Thyroid gland (tissue), 4 donors: Measurements from ENCODE around the gene CHRNB1. TPM values are rescaled to one million over a fixed set of nuclear protein-coding genes. Genes with fewer than 3 reads are reported as not detected.

Source experiments
- DNase-seq, 2 donors: peaks; one replicate each; pipeline ENCODE4 v3.0.0-alpha.2; 2019
- H3K27ac ChIP-seq, 3 donors: fragments of 200-600 bp; sonication (generic); 1 replicate in 2 of 3; 2 replicates in 1 of 3; pipeline ENCODE4 v1.5.1; 2016 to 2019; ENCODE audit warnings: mild to moderate bottlenecking in 1 of 3, moderate library complexity in 1 of 3
- H3K27me3 ChIP-seq: fragments of 200-600 bp; sonication (generic); one replicate; pipeline ENCODE4 v1.5.1; 2019
- H3K36me3 ChIP-seq, 2 donors: fragments of 200-600 bp; sonication (generic); one replicate each; pipeline ENCODE4 v1.5.1; 2016 to 2019
- H3K4me1 ChIP-seq, 2 donors: fragments of 200-600 bp; sonication (generic); one replicate each; pipeline ENCODE4 v1.5.1; 2017 to 2019
- H3K4me3 ChIP-seq, 3 donors: fragments of 200-600 bp; sonication (generic); replicated peaks in 1 of 3; 1 replicate in 2 of 3; 2 replicates in 1 of 3; pipeline ENCODE4 v1.5.1; 2016; ENCODE audit warnings: mild to moderate bottlenecking in 1 of 3
- H3K9me3 ChIP-seq: fragments of 200-600 bp; sonication (generic); one replicate; pipeline ENCODE4 v1.5.1; 2017
- CTCF ChIP-seq, 6 experiments: fragments of 200-600 bp in 3 of 6; fragments of 450-650 bp in 3 of 6; sonication (generic) in 3 of 6; IDR thresholded peaks; one replicate each; pipeline ENCODE4 v1.5.1; 2016 to 2019; ENCODE audit warnings: antibody characterized with exemption in 6 of 6, mild to moderate bottlenecking in 2 of 6, inconsistent platforms in 1 of 6, moderate library complexity in 1 of 6
- POLR2A ChIP-seq, 2 donors: fragments of 450-650 bp; IDR thresholded peaks; one replicate each; pipeline ENCODE4 v1.6.1; 2017; ENCODE audit warnings: antibody characterized with exemption in 2 of 2, mild to moderate bottlenecking in 2 of 2, moderate library complexity in 1 of 2
- WGBS, 2 donors: methylation state at CpG; one replicate each; pipeline ENCODE4 v1.1.5; 2017; 5-methylcytosine and 5-hydroxymethylcytosine counted together
- intact Hi-C: fragments of 100-400 bp; cut with DNase I; formaldehyde crosslinking; loops from one replicate; pipeline ENCODE4 v1.15.1; 2023
- total RNA-seq, 4 donors: library from RNA; depleted of rRNA; stranded (reverse); fragments of >200 nt; gene quantifications; one replicate each; pipeline ENCODE4 v1.2.3, GENCODE V29; 2016

The CHRNB1 gene
- total RNA-seq, 4 donors from 2014 or later, result 13.4 to 29.2 (median 19.8) TPM

GRCh38 chr17:7426896-7427489 lies 17.9 kb upstream of the CHRNB1 start:
- Histone ChIP-seq H3K27me3 (no peaks in the 10 kb centered on the region), H3K27ac (no peak overlapping the region), H3K36me3 (no peaks in the 10 kb centered on the region), H3K4me1 (no peaks in the 10 kb centered on the region), H3K9me3 (no peaks in the 10 kb centered on the region), H3K4me3 (no peak overlapping the region)
- TF ChIP-seq POLR2A (IDR thresholded peaks at IDR 0.05), result no peak
- no peak for TF ChIP-seq CTCF (IDR thresholded peaks at IDR 0.05)
- DNase-seq, result no peak
- 89 to 94% methylated on average over 2 to 19 of the region's 29 CpGs for WGBS, 2 donors
- intact Hi-C loops, result no loop called here

DNA sequence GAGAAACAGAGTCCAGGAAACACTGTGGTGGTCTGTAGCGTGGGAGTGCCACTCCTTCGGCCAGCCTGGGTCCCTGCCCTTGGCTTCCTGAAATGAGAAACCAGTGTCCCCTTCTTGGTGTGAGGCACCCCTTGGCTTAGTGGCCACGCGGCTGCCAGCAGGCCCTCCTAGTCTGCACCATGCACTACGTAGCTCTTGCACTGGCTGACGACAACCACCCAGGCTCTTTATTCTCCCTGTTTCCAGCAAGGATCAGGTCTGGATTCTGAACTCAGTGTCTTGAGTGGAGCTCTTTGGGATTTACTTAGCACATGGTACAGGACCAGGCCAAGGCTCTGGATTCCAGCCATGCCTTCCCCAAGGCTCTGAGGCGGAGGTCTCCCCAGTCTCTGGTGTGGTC lies 17.3 kb upstream of the CHRNB1 start:
- DNase-seq, result no peak
- intact Hi-C loops, result no loop called here
- 89 to 92% methylated on average over 7 of the region's 7 CpGs for WGBS, 2 donors
- Histone ChIP-seq H3K27me3 (no peaks in the 10 kb centered on the region), H3K9me3 (no peaks in the 10 kb centered on the region), H3K27ac (no peak overlapping the region), H3K4me1 (no peaks in the 10 kb centered on the region), H3K4me3 (no peak overlapping the region), H3K36me3 (no peaks in the 10 kb centered on the region)
- no peak for TF ChIP-seq POLR2A (IDR thresholded peaks at IDR 0.05)
- no peak for TF ChIP-seq CTCF (IDR thresholded peaks at IDR 0.05)

GRCh38 chr17:7428557-7428956 lies 16.3 kb upstream of the CHRNB1 start, which contains the start of gene SPEM3:
TSS of gene SPEM3 (plus strand) at chr17:7428857. CDS start at chr17:7428903, 46 bp downstream.
- Histone ChIP-seq H3K27ac (no peak within 1 kb of the TSS), H3K4me1 (no peaks in the 10 kb centered on the region), H3K27me3 (no peaks in the 10 kb centered on the region), H3K9me3 (no peaks in the 10 kb centered on the region), H3K36me3 (no peaks in the 10 kb centered on the region), H3K4me3 (no peak within 1 kb of the TSS)
- 72 to 78% methylated on average over 4 to 5 of the region's 5 CpGs for WGBS, 2 donors
- intact Hi-C loops, result no loop called here
- DNase-seq, result no peak
- TF ChIP-seq POLR2A (IDR thresholded peaks at IDR 0.05), result no peak
- no peak for TF ChIP-seq CTCF (IDR thresholded peaks at IDR 0.05)

DNA sequence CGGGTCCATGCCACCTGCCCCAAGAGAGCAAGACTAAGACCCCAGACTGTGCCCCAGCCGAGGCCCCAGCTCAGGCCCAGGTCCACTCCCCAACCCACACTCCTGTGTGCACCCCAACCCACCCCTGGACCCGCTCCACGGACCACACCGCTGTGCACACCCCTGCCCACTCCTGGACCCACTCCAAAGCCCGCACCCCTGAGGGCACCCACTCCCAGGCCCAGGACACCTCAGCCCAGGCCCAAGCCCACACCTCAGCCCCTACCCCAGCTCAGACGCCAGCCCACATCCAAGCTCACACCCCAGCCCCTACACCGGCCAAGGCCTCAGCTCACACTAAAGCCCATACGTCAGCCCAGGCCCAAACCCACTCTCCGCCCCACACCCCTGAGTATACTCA lies 15.1 kb upstream of the CHRNB1 start:
- H3K36me3 ChIP-seq, result no peaks in the 10 kb centered on the region
- H3K9me3 ChIP-seq, result no peaks in the 10 kb centered on the region
- TF ChIP-seq POLR2A (IDR thresholded peaks at IDR 0.05), result no peak
- no peak for TF ChIP-seq CTCF (IDR thresholded peaks at IDR 0.05)
- no peak overlapping the region for H3K4me3 ChIP-seq
- H3K4me1 ChIP-seq, result no peaks in the 10 kb centered on the region
- intact Hi-C loops, result no loop called here
- 85 to 92% methylated on average over 7 to 10 of the region's 10 CpGs for WGBS, 2 donors
- H3K27me3 ChIP-seq, result no peaks in the 10 kb centered on the region
- DNase-seq, result no peak
- no peak overlapping the region for H3K27ac ChIP-seq

GRCh38 chr17:7431231-7431630 lies 13.6 kb upstream of the CHRNB1 start:
- Histone ChIP-seq H3K4me3 (no peak overlapping the region), H3K36me3 (no peaks in the 10 kb centered on the region), H3K9me3 (no peaks in the 10 kb centered on the region), H3K4me1 (peaks cover 3 to 6% of the 10 kb centered on the region in 2 donors), H3K27me3 (no peaks in the 10 kb centered on the region), H3K27ac (no peak overlapping the region)
- intact Hi-C loops, result no loop called here
- 89 to 94% methylated on average over 1 of the region's 1 CpG for WGBS, 2 donors
- DNase-seq, result no peak
- TF ChIP-seq CTCF (IDR thresholded peaks at IDR 0.05) (no peak), POLR2A (IDR thresholded peaks at IDR 0.05) (no peak)
